ENCODE results near the gene ANXA8L1.
"Not testable (repeated sequence)": the region's sequence is repeated elsewhere in the genome, so short reads cannot be mapped to it uniquely, and the experiment has no call there.

The ANXA8L1 gene

GRCh38 chr10:46375406-46375805 is at the start of gene ANXA8L1:
Gene ANXA8L1 (plus strand): TSS chr10:46375776. CDS start chr10:46375852, 76 bp downstream.
- DNase-seq = not testable (repeated sequence)

GRCh38 chr10:46326066-46326465 is 49.5 kb upstream of the ANXA8L1 start:
- DNase-seq = no peak

- DNase-seq = no peak
These were observed 48.6 kb upstream of the ANXA8L1 start for GRCh38 chr10:46326971-46327370.

GRCh38 chr10:46327685-46328084 is 47.9 kb upstream of the ANXA8L1 start:
- no peak for DNase-seq

- no peak for DNase-seq
These were observed 46.5 kb upstream of the ANXA8L1 start for GRCh38 chr10:46328853-46329689.

GRCh38 chr10:46329690-46330016 is 45.9 kb upstream of the ANXA8L1 start:
- DNase-seq = no peak

- no peak for DNase-seq
These were observed 44.7 kb upstream of the ANXA8L1 start for GRCh38 chr10:46330894-46331293.

GRCh38 chr10:46365484-46365883 is 10.1 kb upstream of the ANXA8L1 start:
- not testable (repeated sequence) for DNase-seq

- not testable (repeated sequence) for DNase-seq
These were observed 8.4 kb upstream of the ANXA8L1 start for GRCh38 chr10:46367209-46367608.

GRCh38 chr10:46367666-46368240 is 7.8 kb upstream of the ANXA8L1 start:
- DNase-seq = not testable (repeated sequence)

GRCh38 chr10:46368956-46369355 is 6.6 kb upstream of the ANXA8L1 start:
- not testable (repeated sequence) for DNase-seq

- DNase-seq = not testable (repeated sequence)
These were observed 1.2 kb upstream of the ANXA8L1 start for GRCh38 chr10:46374410-46374809.

- not testable (repeated sequence) for DNase-seq
These were observed 1.4 kb downstream of the ANXA8L1 start for GRCh38 chr10:46377022-46377421.

- not testable (repeated sequence) for DNase-seq
These were observed 2.1 kb downstream of the ANXA8L1 start for GRCh38 chr10:46377651-46378050.

GRCh38 chr10:46378108-46378507 is 2.5 kb downstream of the ANXA8L1 start:
- DNase-seq = not testable (repeated sequence)

- not testable (repeated sequence) for DNase-seq
These were observed 3.8 kb downstream of the ANXA8L1 start for GRCh38 chr10:46379233-46379848.

GRCh38 chr10:46385858-46386257 is 10.3 kb downstream of the ANXA8L1 start:
- not testable (repeated sequence) for DNase-seq

GRCh38 chr10:46386694-46387093 is 11.1 kb downstream of the ANXA8L1 start:
- not testable (repeated sequence) for DNase-seq

GRCh38 chr10:46387309-46387902 is 11.8 kb downstream of the ANXA8L1 start:
- DNase-seq = not testable (repeated sequence)

- DNase-seq = not testable (repeated sequence)
These were observed 15.8 kb downstream of the ANXA8L1 start for GRCh38 chr10:46391422-46391821.

GRCh38 chr10:46396441-46397279 is 21.1 kb downstream of the ANXA8L1 start:
- not testable (repeated sequence) for DNase-seq

GRCh38 chr10:46397767-46398166 is 22.2 kb downstream of the ANXA8L1 start:
- not testable (repeated sequence) for DNase-seq

Data from NCI-H1930 (cell line).